ENCODE results near the gene MAPKAPK2.

Gene MAPKAPK2

GRCh38 chr1:206661161-206661820 is 23.4 kb upstream of the MAPKAPK2 start:
- DNase-seq (ENCODE audit: low read depth) = no peak

DNA sequence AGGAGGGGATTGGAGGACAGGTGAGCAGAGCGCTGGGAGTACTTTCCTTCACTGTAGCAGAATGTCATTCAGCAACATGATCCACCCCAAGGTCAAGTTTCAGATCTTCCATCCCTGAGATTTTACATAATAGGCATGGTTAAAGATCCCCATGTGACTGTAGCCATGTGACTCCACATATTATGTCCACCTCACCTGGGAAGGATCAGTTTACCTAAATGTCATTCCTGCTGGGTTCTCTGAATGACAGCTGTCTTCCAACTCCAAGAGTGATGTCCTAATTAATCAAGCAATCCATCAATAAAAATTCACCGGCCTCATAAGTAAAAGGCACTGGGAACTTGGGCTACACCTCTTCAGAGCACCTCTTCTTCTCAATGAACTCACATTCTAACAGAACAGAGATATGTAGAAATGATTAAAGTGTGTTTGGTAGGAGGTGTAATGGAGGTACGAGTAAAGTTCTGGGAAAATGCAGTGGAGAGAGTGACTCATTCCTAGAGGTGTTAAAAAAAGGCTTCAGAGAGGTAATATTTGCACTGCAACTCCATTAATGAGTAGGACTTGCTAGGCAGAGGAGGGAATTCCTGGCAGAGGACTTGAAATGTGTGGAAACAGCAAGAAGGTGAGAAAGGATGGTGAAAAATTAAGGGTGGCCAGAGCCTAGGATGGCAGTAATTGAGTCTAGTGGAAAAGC is 22.2 kb upstream of the MAPKAPK2 start:
- DNase-seq (ENCODE audit: low read depth) = no peak

DNA sequence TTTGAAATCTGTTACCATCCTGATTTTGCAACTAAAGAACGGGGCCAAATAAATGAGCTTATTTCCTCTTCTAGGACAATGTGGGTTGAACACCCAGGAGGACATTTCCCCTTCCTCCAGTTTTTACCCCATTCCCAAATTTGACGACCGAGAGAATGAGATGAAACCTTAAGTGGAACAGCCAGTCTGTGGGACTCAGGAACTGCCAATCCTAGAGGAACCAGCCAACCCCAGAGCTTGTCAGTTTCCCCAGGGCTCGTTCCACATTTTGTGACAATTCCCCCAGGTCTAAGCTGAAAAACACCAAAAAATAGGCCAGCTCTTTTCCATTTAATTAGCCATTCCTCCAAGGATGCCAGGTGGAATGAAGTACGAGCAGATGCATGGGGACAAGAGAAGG is 21.3 kb upstream of the MAPKAPK2 start:
- no peak for DNase-seq (ENCODE audit: low read depth)

- DNase-seq (ENCODE audit: low read depth) = no peak
These were observed 20.7 kb upstream of the MAPKAPK2 start for GRCh38 chr1:206663832-206664652.

- no peak for DNase-seq (ENCODE audit: low read depth)
These were observed 20.0 kb upstream of the MAPKAPK2 start for GRCh38 chr1:206664740-206665139.

- no peak for DNase-seq (ENCODE audit: low read depth)
These were observed 18.6 kb upstream of the MAPKAPK2 start for GRCh38 chr1:206666031-206666561.

DNA sequence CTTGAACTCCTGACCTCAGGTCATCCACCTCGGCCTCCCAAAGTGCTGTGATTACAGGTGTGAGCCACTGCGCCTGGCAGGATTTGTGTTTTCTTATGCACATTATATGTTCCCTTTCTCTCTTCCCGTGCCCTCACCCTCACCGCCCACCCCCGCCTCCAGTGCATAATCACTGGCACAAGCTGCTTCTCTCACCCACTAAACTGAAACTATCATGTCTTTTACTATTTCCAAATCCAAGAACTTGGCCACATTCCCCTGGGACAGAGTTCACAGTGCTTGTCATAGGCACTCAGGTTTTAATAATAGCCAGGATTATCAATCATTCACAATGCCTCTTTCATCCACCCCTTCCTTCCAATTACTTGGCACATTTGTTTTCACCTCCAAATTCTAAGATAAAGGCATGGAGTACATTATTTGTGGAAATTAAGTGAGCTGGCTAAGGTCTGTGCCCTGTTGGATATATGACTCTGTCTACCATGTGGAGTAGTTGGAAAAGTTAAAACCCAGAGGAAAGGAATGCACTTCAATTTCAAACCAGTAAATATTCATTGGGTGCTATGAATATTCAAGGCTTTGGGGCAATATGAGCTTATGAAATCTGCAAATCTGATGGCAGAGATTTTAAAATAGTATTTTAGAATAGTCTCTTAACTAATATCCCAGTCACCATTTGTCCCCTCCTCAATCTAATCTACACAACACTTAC is 17.6 kb upstream of the MAPKAPK2 start:
- no peak for DNase-seq (ENCODE audit: low read depth)

GRCh38 chr1:206668351-206668750 is 16.4 kb upstream of the MAPKAPK2 start:
- no peak for DNase-seq (ENCODE audit: low read depth)

- DNase-seq (ENCODE audit: low read depth) = no peak
These were observed 15.8 kb upstream of the MAPKAPK2 start for GRCh38 chr1:206668874-206669410.

GRCh38 chr1:206672011-206672688 is 12.6 kb upstream of the MAPKAPK2 start:
- no peak for DNase-seq (ENCODE audit: low read depth)

GRCh38 chr1:206672844-206673758 is 11.6 kb upstream of the MAPKAPK2 start:
- DNase-seq (ENCODE audit: low read depth) = no peak

- no peak for DNase-seq (ENCODE audit: low read depth)
These were observed 10.5 kb upstream of the MAPKAPK2 start for GRCh38 chr1:206674236-206674635.

GRCh38 chr1:206674745-206675175 is 9.9 kb upstream of the MAPKAPK2 start:
- DNase-seq (ENCODE audit: low read depth) = peak; percentile 97

GRCh38 chr1:206676499-206676898 is 8.2 kb upstream of the MAPKAPK2 start:
- DNase-seq (ENCODE audit: low read depth) = no peak

GRCh38 chr1:206678490-206678889 is 6.2 kb upstream of the MAPKAPK2 start:
- DNase-seq (ENCODE audit: low read depth) = no peak

DNA sequence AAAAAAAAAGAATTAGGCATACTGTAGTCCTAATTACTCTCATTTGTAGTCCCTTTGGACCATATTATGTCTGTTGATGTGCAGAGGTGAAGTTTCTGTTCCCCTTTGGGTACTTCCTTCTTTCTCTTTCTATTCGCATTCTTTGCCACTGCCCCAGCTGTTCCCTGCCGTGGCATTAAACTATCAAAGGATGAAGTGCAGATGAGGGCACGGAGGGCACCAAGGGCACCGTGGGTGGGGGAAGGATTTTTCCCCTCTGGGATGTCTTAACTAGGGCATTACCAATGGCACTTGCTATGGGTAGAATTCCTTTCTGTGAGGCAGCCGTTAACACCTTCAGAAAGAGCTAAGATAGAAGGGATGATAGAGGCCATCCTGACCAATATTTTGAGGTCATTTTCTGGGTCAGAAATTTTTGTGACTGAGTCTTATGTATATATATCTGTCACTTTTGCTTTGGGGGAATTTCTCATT is 4.9 kb upstream of the MAPKAPK2 start:
- no peak for DNase-seq (ENCODE audit: low read depth)

- no peak for DNase-seq (ENCODE audit: low read depth)
These were observed 4.4 kb upstream of the MAPKAPK2 start for GRCh38 chr1:206680279-206680678.

DNA sequence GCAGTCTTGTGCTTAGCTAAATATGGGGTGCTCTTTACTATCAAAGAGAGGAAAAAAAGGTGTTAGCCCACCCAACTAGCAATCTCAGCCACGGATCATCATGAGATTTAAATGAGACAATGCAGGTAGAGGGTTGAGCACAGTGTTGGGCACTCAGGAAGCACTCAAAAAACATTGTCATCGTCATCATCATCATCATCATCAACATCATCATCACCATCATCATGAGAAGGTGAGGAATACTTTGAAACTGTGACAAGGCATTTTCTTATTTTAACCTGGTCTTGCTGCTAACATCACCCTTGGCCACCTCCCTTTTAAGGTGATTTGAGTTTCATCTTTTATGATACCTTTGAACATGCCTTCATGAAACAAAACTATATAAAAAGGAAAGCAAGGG is 3.3 kb upstream of the MAPKAPK2 start:
- DNase-seq (ENCODE audit: low read depth) = no peak

- no peak for DNase-seq (ENCODE audit: low read depth)
These were observed 2.6 kb upstream of the MAPKAPK2 start for GRCh38 chr1:206682111-206682510.

DNA sequence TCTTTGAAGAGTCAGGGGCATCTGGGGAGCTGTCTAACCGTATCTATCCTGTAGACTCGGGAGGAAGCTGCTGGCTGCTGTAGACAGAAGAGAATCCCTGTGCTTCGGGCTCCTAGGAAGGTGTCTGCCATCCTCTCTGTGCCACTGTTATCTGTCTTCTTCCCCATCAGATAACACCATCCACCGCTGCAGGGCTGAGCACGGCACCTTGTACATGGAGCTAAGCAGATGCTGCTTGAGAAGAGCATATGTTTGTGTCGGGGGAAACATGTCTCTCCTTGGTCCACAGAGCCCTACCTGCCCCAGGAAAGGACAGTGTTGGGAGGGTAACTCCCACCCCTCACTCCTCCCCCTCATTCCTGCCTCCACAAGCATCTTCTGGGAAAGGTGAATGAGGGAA is 1.4 kb upstream of the MAPKAPK2 start:
- DNase-seq (ENCODE audit: low read depth) = no peak

Measured in GM04504 (cell line).